Eye (tissue), 1 donor: ENCODE data around the gene ARPC5.

Source experiments
- DNase-seq: peaks from one replicate; pipeline ENCODE4 v3.0.0-alpha.2; 2015

The ARPC5 gene

GRCh38 chr1:183609759-183610452 lies 25.7 kb downstream of the ARPC5 start:
- peak; percentile 15 for DNase-seq

DNA sequence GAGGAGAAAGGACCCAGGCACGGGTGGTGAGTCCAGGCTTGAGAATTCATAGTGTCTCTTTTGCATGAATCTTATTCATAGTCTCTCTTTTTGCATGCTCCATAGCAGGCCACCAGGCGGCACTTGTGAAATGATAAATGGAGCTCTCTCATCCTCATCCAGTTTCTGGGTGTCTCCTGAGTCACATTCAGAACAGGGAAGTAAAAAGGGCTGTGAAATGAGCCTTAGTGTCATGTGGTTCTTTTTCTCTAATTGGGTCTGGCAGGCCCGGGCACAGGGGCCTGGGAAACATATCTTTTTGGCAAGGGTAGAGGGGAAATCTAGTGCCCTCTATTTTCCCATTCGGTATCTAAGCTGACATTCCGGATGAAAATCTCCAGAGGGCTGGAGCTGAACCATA lies 26.3 kb downstream of the ARPC5 start:
- DNase-seq, result peak; percentile 33

GRCh38 chr1:183607322-183607980 lies 28.1 kb downstream of the ARPC5 start:
- no peak for DNase-seq

DNA sequence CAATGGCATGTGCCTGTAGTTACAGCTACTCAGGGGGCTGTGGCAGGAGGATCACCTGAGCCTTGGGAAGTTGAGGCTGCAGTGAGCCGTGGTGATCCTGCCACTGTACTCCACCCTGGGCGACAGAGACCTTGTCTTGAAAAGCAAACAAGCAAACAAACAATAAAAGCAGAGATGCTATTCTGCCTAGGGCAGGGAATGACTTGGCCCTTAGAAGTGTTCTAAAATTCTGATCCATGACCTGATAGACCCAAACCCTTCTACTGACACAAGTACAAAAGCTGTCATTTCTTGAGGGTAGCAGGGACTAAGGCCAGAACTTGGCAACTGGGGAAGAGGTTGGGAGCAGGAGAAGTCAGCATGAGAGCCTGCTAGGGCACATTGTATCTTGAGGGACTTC lies 29.7 kb downstream of the ARPC5 start:
- no peak for DNase-seq

- no peak for DNase-seq
These were observed 30.8 kb downstream of the ARPC5 start for GRCh38 chr1:183604815-183605214.

GRCh38 chr1:183604038-183604808 lies 31.4 kb downstream of the ARPC5 start:
- DNase-seq, result no peak

DNA sequence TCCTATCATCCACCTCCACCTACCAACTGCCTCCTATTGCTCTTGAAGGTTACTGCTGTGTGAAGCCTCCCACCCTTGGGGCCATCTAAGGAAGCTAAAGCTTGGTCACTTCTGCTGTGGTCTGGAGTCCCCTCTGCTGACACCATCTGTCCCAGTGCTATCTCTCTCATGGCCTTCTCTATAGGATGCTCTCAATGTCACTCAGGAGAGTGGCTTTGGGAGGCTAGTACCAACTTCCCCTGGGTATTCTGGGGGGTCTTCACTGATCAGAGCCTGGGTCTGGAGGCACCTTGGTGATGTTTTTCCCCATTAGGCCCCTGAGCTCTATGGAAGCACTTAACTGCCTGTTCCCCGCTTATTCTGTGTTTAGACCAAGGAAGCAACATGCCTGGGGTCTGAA lies 33.1 kb downstream of the ARPC5 start:
- no peak for DNase-seq

GRCh38 chr1:183600634-183601033 lies 34.9 kb downstream of the ARPC5 start:
- no peak for DNase-seq

DNA sequence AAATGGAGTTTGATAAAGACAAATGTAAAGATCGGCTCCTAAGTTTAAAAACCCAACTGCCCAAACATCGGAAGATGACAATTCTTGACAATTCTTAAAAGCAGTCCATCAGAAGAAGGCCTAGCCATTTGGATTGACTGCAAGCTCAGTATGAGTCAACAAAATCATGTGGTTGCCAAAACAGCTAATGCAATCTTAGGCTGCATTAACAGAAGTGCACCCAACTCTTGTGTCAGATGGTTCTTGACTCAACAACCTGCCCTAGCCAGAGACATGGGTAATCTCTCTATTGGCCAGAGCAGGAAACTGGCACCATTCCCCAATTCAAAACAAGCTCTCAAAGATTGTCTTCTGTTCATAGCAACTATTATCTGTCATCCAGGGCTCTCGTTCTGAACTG lies 35.4 kb downstream of the ARPC5 start:
- DNase-seq, result no peak

GRCh38 chr1:183598386-183598785 lies 37.2 kb downstream of the ARPC5 start:
- no peak for DNase-seq

DNA sequence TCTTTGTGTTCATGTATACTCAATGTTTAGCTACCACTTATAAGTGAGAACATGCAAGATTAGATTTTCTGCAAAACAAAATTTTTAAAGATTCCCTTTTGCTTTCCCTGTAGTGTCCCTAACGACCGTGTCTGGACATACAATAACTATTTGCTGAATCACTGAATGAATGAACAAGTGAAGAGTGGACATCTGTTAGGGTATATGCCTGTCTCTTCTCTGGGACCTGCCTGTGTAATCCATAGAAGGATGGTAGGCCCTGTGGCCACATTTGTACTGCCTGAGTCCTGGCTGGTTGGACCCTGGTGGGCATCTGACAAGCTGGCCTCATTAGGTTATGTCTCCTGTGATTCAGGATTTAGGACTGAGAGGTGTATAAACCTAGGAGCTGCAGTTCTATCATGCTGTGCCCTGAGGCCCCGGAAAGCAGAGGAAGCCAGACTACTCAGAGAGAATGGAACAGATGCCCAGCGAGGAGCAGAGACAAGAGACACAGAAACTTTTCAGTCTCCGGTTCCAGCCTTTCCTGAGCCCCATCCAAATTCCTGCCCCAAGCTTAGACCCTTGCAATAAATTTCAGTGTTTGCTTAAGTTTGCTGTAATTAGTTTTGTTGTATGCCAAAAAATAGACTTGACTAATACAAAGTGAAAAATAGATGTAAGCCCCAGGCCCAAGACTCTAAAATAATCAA lies 37.8 kb downstream of the ARPC5 start:
- DNase-seq, result no peak

GRCh38 chr1:183596500-183596899 lies 39.1 kb downstream of the ARPC5 start:
- DNase-seq, result no peak

- no peak for DNase-seq
These were observed 40.0 kb downstream of the ARPC5 start for GRCh38 chr1:183595537-183595936.

- peak; percentile 12 for DNase-seq
These were observed 42.2 kb downstream of the ARPC5 start for GRCh38 chr1:183593356-183593755.

DNA sequence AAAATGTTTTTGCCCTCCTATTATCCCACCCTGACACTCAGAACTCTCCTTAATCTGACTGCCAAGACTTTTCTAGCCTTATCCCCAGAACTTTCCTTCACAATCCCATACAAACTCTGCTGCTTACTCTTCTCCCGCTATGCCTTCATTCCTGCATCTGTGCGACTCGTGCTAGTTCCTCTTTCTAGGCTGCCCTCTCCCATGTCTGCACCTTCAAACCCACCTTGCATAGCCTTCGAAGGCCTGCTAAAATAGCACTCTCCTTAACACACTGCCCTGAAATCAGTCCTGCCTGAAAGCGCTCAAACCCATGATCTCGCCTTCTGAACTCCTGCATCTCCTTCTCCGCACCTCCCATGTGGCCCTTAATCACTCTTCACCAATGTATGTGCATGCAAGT lies 42.9 kb downstream of the ARPC5 start:
- DNase-seq, result no peak

GRCh38 chr1:183590244-183591191 lies 45.1 kb downstream of the ARPC5 start, which contains the start of gene NCF2:
Gene NCF2 (minus strand): TSS chr1:183590459. CDS start chr1:183590329, 130 bp downstream.
- DNase-seq, result no peak

- DNase-seq, result no peak
These were observed 45.7 kb downstream of the ARPC5 start for GRCh38 chr1:183589874-183590243.

DNA sequence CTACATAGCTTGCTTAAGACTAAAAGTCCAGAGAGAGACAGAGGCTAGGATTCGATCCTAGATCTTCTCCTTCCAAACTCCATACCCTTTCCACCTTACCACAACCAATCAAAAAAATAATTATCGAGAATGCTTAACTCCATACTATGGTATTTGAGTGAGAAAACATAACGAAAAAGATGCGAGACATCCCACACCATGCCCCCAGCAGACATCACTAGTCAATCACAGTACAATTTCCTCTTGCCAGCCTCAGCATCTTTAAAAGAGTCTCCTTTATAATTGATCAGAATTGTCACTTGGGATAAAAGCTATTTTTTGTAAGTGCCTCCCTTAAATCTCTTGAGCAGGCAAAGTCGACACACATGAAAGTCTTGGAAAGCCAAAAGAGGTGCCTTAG lies 46.2 kb downstream of the ARPC5 start:
- DNase-seq, result no peak

- DNase-seq, result no peak
These were observed 46.8 kb downstream of the ARPC5 start for GRCh38 chr1:183588827-183589226.

GRCh38 chr1:183586926-183587325 lies 48.7 kb downstream of the ARPC5 start:
- DNase-seq, result no peak

DNA sequence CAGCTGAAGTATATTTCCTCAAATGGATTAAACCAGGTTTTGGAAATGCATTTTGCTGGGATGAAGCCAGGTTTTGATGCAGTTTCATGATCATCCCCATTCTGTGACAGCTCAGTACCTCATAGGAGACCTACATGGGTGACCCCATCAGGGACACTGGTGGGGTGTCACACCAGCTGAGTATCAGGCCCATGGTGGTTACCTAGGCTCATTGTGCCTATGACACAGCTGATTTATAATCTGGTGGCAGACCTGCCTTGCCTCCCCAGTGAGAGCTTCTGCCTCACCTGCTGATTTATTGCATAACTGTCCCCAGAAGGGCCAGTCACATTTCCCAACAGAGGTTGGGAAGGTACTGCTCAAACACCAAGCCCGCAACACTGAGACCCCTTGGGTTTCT lies 49.1 kb downstream of the ARPC5 start:
- DNase-seq, result no peak

GRCh38 chr1:183585038-183585437 lies 50.5 kb downstream of the ARPC5 start:
- no peak for DNase-seq
